Measurements from ENCODE around the gene EVA1A.
"Not testable (repeated sequence)": the region's sequence is repeated elsewhere in the genome, so short reads cannot be mapped to it uniquely, and the experiment has no call there.

The EVA1A gene

DNA sequence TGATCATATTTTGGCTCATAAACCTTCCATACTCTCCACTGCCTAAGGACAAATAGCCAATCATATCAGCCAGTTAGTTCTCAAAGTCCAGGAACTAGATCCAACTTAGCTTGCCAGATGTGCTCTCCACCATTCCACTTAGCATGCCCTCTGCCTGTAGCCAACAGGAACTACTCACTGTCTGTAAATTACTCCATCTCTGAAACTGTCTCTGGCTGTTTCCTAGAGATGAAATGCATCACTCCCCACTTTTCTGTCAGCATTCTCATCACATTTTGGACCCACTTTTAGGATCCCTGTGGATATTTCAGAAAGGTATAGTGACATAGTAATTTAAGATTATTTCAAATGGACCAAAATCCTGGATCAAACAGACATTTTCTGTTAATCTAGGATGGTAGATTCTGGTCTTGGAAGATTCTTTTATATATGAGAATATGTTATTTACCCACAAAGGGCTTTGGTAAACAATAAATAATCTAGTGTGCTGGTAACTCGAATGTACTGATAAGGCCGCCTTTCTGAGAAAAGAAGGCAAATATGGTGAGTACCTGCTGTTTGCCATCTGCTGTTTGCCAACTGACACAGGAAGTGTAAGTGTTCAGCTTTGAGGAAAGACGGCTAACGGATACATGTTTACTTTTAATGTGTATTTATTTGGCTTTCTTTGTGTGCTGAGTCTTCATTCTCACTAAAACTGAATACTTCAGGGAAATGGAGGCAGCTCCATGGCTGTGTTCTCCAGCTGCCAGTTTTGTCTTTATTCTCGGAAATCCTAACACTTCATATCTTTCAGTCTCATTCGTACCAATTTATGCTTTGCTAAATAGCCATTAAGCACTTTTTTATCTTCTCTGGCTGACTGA is 79.5 kb downstream of the EVA1A start:
- no peak for DNase-seq

DNA sequence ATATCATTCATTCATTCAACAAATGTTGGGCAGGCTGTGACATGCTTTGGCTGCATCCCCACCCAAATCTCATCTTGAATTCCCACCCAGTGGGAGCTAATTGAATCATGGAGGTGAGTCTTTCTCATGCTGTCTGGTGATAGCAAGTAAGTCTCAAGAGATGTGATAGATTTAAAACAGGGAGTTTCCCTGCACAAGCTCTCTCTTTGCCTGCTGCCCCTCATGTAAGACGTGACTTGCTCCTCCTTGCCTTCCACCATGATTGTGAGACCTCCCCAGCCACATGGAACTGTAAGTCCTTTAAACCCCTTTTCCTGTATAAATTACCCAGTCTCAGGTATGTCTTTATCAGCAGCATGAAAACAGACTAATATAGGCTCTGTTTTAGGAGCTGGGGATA is 83.0 kb downstream of the EVA1A start:
- DNase-seq, result not testable (repeated sequence)

DNA sequence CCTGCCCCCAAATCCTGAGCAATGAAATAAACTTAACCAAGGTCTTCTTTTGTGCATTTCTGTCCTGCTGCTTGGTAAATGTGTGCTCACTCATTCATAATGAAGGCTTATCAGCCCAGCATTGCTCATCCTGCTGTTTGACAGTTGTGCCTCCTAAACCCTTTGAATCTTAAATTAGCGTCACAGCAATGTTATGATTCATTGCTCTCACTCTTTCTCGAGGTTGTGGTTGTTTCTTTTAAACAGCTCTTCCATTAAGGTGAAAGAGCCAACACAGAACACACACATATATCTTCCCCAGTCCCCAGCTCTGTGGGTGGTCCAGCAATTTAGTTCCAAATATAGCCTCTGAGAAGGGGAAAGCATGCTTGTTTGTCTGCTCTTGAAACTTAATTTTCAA is 84.0 kb downstream of the EVA1A start:
- DNase-seq, result no peak

DNA sequence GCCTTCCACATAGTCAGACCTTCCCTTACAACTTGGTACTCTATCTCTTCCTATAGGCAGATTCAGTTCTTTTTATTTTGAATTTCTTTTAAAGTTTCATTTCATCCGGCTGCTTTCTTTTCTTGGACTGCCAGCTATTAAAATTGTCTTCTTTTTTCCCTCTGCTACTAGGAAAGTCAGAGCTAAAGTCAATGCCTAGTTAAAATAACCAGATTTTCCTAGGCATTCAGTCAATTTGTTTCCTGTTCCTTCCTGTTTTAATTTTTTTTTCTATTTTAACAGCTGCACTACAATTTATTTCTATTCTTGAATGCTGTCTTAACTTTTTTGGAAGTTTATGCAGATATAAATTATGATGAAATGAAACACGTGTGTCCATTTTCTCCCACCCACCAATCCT is 84.8 kb downstream of the EVA1A start:
- no peak for DNase-seq

DNA sequence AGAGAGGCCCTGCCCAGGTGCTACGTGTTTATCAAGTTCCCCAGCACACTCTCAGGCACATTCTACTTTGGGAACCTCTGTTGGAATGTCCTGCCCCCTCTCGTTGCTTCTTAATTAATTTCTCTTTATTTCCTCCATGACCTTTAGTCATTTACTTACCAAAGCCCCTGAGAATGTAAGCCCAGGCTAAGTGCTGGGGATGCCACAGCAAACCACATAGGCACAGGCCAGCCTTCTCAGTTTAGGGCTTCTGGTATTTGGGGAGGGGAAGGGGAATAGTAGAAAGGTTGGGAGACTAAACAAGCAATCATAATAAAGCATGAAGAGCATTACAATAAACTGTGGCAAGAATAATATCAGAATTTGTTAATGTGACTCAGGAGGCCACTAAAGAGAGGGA is 85.7 kb downstream of the EVA1A start:
- DNase-seq, result no peak

DNA sequence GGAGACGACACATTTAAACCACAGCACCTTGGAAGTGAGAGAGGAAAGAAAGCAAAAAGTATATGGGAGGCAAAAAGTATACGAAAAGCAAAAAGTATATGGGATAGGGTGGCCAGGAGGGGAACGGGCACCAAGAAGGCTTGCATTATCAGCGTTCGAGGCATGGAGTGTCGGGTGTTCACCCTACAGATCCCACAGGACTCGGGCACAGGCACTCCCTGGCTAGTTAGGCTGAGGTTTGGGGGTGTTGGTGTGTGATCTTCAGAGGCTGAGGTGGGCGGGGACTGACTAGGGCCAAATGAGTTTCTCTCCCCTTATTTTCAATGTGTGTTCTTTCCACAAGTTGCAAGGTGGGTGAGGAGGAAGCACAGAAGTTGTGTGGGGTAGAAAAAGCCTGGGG is 86.6 kb downstream of the EVA1A start:
- DNase-seq, result no peak

DNA sequence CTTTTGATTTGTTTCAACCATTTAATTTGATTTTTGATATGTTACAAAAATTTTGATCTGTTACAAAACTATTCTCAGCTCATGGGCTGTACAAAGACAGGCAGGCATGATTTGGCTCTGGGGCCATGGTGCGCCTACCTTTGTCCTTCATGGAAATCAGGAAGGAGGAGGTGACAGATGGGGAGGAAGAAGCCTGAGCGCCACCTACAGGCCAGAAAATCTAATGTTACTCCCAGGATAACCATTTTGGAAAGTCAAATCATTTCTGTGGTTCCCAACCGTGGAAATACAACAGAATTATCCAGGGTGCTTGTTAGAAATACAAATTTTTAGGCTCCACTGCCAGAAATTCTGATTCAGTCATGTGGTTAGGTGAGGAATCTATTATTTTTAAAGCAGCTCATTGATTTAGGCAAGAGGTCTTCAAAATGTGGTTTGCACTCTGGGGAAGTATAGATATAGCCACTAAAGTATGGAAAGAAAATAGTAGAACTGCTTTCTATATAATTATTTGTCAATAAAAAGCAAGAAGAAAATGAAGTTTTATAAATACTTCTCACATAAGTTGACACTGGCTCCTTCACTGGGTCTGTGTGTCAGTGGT is 93.9 kb downstream of the EVA1A start:
- DNase-seq, result no peak

DNA sequence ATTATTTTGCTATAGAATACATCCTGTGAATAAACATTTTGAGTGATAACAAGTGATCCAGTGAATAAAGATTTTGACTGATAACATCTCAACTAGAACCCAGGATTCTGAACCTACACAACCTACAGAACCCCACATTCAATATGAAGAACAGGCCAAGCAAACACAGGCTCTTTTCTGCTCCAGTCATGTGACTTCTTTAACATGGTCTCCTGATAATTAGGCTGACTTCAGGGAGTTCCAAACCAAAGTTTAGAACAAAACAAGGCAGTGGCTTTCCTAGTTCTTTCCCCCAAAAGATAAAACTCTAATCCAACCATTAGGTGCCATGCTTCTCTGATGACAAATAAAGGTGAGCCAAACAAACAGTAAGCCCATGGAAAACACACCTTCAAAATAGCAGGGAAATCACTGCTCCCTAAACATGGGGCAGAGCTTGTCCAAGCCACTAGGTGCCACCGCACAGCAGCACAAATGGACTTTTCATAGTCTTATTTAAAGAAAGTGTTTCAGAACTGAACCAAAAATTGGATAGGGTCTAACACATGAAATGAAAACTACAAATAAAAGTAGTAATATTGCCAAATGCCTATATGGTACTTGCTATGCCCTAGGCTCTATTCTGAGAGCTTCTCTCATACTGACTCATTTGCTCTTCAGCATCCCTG is 95.3 kb downstream of the EVA1A start:
- DNase-seq, result no peak

DNA sequence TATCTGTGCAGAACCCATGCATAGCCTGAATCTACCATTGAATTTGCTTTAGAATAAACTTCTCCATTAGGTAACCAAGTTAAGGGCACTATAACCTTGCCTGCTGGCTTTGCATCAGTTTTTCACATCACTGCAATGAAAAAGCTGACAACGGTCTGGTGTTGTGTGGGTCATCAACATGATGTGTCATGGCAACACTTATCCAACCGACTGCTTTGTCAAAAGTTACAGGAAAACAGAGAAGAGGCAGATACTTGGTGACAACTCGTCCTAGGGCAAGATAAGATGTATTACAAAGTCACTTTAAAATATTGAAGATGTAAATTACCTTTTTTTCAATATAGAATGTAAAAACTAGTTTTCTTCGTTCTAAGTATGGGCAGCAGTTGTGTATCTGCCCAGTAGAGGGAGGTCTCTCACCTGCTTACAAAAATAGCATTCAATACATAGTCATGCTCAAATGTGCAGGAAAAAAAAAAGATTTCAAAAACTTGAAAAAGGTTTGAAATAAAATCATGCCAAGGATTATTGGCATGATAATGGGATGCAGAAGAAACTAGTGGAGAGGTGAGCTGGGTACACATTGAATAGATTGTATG is 96.3 kb downstream of the EVA1A start:
- no peak for DNase-seq

DNA sequence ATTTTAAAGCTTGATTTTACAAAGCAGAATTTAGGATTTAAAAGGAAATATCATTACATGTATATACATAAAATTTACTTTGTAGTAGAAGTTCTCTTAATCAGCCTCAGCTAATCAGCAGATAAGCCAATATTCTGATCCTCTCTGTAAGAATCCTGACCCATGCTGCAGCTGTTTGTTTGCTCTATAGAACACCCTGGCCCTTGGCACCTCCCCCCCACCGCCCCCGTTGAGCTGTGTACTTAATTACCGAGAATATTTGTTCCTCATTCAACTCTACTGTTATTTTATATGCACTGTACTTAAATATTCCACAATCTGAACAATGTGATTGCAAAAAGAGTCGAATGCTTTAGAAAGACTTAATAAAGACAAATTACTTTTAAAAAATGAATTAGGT is 98.0 kb downstream of the EVA1A start:
- no peak for DNase-seq

DNA sequence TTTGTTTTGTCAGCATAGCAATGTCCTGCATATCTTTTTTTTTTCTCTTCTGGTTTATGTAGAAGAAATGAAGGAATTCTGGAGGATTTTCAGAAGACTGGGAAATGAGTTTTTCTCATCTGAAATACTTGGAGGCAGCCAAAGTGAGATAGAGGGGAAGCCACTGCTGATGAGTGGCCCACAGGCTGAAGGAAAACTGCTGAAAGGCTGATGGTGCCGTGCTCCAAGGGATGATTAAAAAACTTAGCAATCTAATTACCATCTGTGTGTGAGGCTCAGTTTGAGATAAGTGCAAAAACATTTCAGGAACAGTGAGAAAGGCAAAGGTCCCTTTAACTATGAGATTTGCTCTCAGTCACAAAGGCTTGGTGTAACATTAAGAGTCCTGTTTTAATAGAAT is 98.5 kb downstream of the EVA1A start:
- no peak for DNase-seq

DNA sequence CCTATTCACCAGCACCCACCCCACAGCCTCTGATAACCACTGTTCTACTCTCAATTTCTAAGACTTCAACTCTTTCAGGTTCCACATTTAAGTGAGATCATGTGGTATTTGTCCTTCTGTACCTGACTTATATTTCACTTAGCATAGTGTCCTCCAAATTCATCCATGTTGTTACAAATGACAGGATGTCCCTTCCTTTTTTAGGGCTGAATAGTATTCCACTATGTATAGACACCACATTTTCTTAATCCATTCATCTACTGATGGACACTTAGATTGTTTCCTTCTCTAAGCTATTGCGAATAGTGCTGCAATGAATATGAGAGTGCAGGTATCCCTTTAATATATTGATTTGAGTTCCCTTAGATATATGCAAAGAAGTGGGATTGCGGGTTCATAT is 100.1 kb downstream of the EVA1A start:
- no peak for DNase-seq

DNA sequence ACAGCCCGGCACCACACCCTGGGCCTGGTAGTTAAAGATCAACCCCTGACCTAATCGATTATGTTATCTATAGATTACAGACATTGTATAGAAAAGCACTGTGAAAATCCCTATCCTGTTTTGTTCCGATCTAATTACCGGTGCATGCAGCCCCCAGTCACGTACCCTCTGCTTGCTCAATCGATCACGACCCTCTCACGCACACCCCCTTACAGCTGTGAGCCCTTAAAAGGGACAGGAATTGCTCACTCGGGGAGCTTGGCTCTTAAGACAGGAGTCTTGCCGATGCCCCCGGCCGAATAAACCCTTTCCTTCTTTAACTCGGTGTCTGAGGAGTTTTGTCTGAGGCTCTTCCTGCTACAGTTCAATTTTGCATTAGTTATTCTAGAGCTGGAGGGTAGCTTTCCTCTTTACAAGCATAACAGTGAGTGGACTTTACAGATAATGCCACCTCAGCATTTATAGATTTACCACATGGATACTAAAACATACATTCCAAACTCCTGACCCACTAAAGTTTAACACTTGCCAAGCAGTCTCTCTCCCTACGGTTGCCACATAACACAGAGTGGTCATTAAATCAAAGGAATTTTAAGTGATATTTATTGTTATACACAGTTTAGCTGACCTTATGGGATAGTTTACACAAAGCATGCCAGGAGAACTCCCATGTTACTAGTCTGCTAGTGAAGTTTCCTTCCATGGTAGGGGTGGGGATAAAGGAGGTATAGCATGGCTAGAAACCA is 101.0 kb downstream of the EVA1A start:
- DNase-seq, result no peak

DNA sequence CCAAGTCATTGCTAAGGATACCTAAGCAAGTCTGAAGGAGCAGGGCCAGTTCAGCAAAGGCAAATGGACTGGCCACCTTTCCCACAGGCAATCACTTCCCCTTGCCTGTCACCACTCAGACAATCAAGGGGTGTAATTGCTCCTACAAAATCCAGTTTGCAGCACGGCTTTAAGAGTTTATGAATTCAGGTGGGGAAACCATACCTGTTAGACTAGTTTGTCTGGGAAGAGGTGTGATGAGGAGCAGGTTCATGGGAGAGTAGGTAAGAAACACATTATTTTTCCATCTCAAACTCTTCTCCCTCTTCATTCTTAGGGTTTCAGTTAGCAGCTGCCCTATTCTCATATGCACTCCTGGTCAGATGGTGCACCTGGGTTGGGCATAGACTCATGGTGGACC is 102.5 kb downstream of the EVA1A start:
- no peak for DNase-seq

DNA sequence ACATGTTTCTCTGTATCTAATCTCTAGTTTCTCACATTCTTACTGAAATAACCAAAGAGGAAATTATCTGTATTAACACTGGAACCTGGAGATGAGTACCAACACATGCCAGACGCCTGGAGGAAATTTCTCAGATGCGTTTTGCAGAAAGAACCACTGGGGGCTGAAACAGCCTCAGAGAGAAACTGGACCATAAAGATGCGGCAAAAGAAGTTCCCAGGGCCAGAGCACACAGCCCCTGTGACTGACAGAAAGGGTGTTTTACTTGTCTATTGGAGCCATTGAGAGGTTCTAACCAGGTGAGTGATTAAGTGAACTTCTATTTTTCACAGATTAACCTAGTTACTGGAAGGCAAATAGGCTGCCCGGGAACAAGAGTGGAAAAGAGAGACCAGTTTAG is 103.9 kb downstream of the EVA1A start:
- DNase-seq, result no peak

DNA sequence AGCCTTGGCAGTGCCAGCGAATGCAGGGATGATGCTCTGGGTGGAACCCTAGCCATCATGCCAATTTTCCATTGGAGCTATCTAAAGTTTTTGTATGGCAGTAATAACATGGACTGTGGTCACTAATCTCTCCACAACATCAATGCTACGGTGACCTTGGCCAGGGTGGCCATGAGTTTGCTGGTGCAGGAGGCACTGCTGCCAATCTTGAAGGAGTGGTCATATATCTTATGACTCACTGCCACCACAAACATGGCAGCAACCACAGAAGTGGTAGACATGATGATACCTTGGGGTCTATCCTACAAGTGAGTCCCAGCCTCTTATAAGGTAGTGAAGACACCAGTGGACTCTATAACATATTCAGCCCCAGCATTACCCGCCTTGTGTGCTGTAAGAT is 104.6 kb downstream of the EVA1A start:
- DNase-seq, result no peak

DNA sequence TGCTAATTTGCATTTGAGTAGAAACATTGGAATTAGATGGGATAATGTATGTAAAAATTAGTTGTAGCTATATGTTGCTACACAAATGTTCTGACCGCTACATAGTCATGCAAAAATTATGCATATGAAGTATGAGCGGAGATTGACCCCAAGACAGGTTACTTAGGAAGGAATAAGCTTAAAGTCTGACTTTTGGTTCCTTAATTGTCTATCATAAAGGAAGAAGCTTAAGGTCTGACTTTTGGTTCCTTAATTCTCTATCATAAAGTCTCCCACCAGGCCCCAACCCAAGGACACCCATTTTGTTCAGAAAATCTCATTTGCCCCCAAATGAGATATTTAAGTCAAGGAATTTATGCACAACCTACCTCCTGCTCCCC is 106.5 kb downstream of the EVA1A start:
- DNase-seq, result no peak

DNA sequence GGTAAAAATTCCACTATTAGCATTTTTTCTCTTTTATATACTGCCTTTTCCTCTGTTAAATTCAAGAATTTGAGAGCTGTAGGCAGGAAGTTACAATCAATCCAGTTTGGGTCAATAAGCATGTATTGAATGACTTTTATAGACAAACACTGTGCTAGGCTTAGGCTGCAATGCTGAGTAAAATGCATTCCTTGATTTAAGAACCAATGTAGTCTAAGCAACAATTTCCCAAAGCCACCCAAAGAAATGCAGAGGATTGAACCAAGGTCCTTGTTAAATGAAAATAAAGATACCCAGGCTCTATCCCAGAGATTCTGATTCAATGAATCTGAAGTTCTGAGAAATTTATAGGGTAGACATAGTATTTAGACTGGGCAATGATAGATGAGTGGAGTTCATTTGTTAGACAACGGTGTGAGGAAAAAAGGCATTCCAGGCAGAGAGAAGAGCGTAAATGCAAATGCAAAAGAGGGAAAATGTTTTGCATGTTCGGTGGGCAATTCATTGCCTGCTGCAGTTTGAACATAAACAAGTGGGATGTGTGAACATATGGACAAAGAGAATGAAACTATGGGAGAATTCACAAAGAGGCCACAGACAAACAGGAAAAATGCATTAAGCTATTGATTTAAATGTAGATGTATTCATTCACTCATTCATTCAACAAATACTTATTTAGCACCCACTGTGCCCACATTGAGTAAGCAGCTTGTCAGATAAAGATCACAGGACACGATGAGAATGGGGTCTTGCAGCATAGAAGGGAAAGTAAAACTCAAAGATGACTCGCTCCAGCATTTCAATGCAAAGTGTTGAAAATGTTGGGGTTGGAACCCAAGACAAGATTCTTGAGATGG is 107.1 kb downstream of the EVA1A start:
- DNase-seq, result no peak

DNA sequence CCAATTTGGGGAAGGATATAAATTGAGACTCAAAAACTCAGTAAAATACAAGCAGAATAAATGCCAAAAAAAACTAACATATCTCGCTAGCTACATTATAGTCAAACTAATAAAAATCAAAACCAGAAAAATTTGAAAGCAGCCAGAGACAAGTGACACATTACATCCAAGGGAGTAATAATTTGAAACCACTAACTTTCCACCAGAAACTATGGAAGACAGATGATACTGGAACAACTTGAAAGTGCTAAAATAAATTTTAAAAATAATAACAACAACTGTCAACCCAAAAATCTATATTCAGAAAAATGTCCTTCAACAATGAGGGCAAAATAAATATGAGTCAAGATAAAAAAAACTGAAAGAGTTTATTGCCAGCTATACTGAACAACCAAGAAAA is 110.7 kb downstream of the EVA1A start:
- no peak for DNase-seq

DNA sequence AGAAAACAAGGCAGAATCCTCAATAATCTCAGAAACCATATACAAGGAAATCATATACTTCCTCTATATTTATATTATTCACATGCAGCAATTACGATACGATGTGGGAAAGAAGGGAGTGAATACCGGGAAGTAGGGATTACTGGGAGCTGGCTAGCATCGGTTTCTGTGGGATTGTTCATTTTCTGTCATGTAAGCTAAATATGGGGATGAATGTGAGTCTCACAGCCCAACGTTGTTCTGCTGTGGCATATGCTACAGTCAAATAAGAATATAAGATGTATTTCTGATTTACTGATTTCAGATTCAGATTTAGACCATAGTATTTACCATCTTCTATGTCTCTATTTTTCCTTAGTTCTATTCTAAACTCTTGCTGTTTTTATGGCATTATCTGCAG is 113.6 kb downstream of the EVA1A start:
- DNase-seq, result no peak

Measured in CD4-positive, alpha-beta T cell treated with Interleukin-15 for 1 hour (primary cell).